ENCODE measurements around the gene MTMR3. TPM values are rescaled to one million over a fixed set of nuclear protein-coding genes. Genes with fewer than 3 reads are reported as not detected.

MTMR3 gene
- total RNA-seq, 1 donor = 36.9 TPM

- no peaks in the 10 kb centered on the region for H3K36me3 ChIP-seq (ENCODE audit: insufficient read depth, low read length)
- peaks cover 43% of the 10 kb centered on the region for H3K79me2 ChIP-seq (ENCODE audit: insufficient read depth, low read length)
- H3K4me2 ChIP-seq (ENCODE audit: insufficient read depth, low read length) = peak overlapping the region; percentile 58
- H3K4me1 ChIP-seq (ENCODE audit: insufficient read depth, low read length) = peaks cover 9% of the 10 kb centered on the region
- TF ChIP-seq, protein P1, sequence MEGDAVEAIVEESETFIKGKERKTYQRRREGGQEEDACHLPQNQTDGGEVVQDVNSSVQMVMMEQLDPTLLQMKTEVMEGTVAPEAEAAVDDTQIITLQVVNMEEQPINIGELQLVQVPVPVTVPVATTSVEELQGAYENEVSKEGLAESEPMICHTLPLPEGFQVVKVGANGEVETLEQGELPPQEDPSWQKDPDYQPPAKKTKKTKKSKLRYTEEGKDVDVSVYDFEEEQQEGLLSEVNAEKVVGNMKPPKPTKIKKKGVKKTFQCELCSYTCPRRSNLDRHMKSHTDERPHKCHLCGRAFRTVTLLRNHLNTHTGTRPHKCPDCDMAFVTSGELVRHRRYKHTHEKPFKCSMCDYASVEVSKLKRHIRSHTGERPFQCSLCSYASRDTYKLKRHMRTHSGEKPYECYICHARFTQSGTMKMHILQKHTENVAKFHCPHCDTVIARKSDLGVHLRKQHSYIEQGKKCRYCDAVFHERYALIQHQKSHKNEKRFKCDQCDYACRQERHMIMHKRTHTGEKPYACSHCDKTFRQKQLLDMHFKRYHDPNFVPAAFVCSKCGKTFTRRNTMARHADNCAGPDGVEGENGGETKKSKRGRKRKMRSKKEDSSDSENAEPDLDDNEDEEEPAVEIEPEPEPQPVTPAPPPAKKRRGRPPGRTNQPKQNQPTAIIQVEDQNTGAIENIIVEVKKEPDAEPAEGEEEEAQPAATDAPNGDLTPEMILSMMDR (IDR thresholded peaks at IDR 0.05; ENCODE audit: extremely low read depth, low read depth, low read length) = no peak
- no peaks in the 10 kb centered on the region for H3K9me3 ChIP-seq (ENCODE audit: low read depth, low read length)
- peak overlapping the region; percentile 95 for H3K4me3 ChIP-seq (ENCODE audit: insufficient read depth, low read length)
- H4K20me1 ChIP-seq (ENCODE audit: insufficient read depth, low read length) = peaks cover 37% of the 10 kb centered on the region
- no peaks in the 10 kb centered on the region for H3K27me3 ChIP-seq (ENCODE audit: insufficient read depth, low read length)
- H2AFZ ChIP-seq (ENCODE audit: low read length) = no peak overlapping the region
- no peak overlapping the region for H3K27ac ChIP-seq (ENCODE audit: low read depth, low read length)
- DNase-seq (ENCODE audit: insufficient read length, low spot score, missing footprints) = no peak
Observed at GRCh38 chr22:29882716-29883044, 294 bp upstream of the MTMR3 start.

GRCh38 chr22:29883775-29884097 is 762 bp downstream of the MTMR3 start:
- no peaks in the 10 kb centered on the region for H3K36me3 ChIP-seq (ENCODE audit: insufficient read depth, low read length)
- peaks cover 4% of the 10 kb centered on the region for H3K4me1 ChIP-seq (ENCODE audit: insufficient read depth, low read length)
- H3K27me3 ChIP-seq (ENCODE audit: insufficient read depth, low read length) = no peaks in the 10 kb centered on the region
- H4K20me1 ChIP-seq (ENCODE audit: insufficient read depth, low read length) = peaks cover 46% of the 10 kb centered on the region
- peaks cover 51% of the 10 kb centered on the region for H3K79me2 ChIP-seq (ENCODE audit: insufficient read depth, low read length)
- TF ChIP-seq, protein P1 (IDR thresholded peaks at IDR 0.05; ENCODE audit: extremely low read depth, low read depth, low read length) = no peak
- no peaks in the 10 kb centered on the region for H3K9me3 ChIP-seq (ENCODE audit: low read depth, low read length)
- no peak for DNase-seq (ENCODE audit: insufficient read length, low spot score, missing footprints)
- H3K4me3 ChIP-seq (ENCODE audit: insufficient read depth, low read length) = peak overlapping the region; percentile 95
- H2AFZ ChIP-seq (ENCODE audit: low read length) = peak overlapping the region; percentile 84
- H3K27ac ChIP-seq (ENCODE audit: low read depth, low read length) = peak overlapping the region; percentile 82
- peak overlapping the region; percentile 78 for H3K4me2 ChIP-seq (ENCODE audit: insufficient read depth, low read length)

DNA sequence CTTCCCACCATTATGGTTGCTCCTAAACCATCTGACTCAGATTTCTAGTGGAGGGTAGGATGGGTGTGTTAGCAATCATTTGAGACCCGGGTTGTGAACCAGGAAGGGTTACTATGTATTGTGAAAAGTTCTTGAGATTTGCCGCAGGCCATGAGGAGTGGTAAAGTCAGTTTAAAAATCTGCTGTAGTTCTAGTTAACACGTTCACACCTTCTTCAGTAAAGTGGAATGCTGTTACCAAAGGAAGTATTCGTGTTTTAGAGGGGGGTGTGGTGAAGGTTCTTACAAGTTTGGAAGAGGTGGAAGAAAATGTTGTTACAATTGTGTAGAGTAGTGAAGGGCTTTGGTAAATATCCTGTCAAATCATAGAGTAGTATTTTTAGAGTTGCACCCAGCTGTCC is 2.6 kb downstream of the MTMR3 start:
- Histone ChIP-seq H3K4me3 (ENCODE audit: insufficient read depth, low read length) (no peak overlapping the region), H4K20me1 (ENCODE audit: insufficient read depth, low read length) (peaks cover 56% of the 10 kb centered on the region), H3K9me3 (ENCODE audit: low read depth, low read length) (no peaks in the 10 kb centered on the region), H3K4me2 (ENCODE audit: insufficient read depth, low read length) (no peak overlapping the region), H3K27ac (ENCODE audit: low read depth, low read length) (no peak overlapping the region), H2AFZ (ENCODE audit: low read length) (no peak overlapping the region), H3K79me2 (ENCODE audit: insufficient read depth, low read length) (peaks cover 68% of the 10 kb centered on the region), H3K36me3 (ENCODE audit: insufficient read depth, low read length) (no peaks in the 10 kb centered on the region), H3K27me3 (ENCODE audit: insufficient read depth, low read length) (no peaks in the 10 kb centered on the region), H3K4me1 (ENCODE audit: insufficient read depth, low read length) (peaks cover 4% of the 10 kb centered on the region)
- DNase-seq (ENCODE audit: insufficient read length, low spot score, missing footprints) = no peak
- TF ChIP-seq, protein P1 (IDR thresholded peaks at IDR 0.05; ENCODE audit: extremely low read depth, low read depth, low read length) = no peak

- Histone ChIP-seq H3K79me2 (ENCODE audit: insufficient read depth, low read length) (peaks cover 75% of the 10 kb centered on the region), H3K4me1 (ENCODE audit: insufficient read depth, low read length) (peaks cover 4% of the 10 kb centered on the region), H3K27ac (ENCODE audit: low read depth, low read length) (no peak overlapping the region), H3K4me2 (ENCODE audit: insufficient read depth, low read length) (no peak overlapping the region), H3K36me3 (ENCODE audit: insufficient read depth, low read length) (no peaks in the 10 kb centered on the region), H2AFZ (ENCODE audit: low read length) (no peak overlapping the region), H3K9me3 (ENCODE audit: low read depth, low read length) (no peaks in the 10 kb centered on the region), H4K20me1 (ENCODE audit: insufficient read depth, low read length) (peaks cover 61% of the 10 kb centered on the region), H3K4me3 (ENCODE audit: insufficient read depth, low read length) (no peak overlapping the region), H3K27me3 (ENCODE audit: insufficient read depth, low read length) (no peaks in the 10 kb centered on the region)
- no peak for DNase-seq (ENCODE audit: insufficient read length, low spot score, missing footprints)
- TF ChIP-seq, protein P1 (IDR thresholded peaks at IDR 0.05; ENCODE audit: extremely low read depth, low read depth, low read length) = no peak
Observed at GRCh38 chr22:29886596-29886995, 3.6 kb downstream of the MTMR3 start.

All from osteoblast (primary cell).